Right lobe of liver (tissue), 4 donors: ENCODE data around the gene AGAP3.

Experiments used
- CTCF ChIP-seq, 4 donors: fragments of 200-600 bp in 3 of 4; fragments of 450-650 bp in 1 of 4; IDR thresholded peaks; one replicate each; pipeline versions ENCODE4 v1.5.1 to v1.8.0; 2016 to 2022; ENCODE audit warnings: antibody characterized with exemption in 4 of 4, mild to moderate bottlenecking in 2 of 4
- POLR2A ChIP-seq: fragments of 450-650 bp; IDR thresholded peaks from one replicate; pipeline ENCODE4 v1.6.1; 2017; ENCODE audit warnings: antibody characterized with exemption, mild to moderate bottlenecking
- donor health status: DM: no; HTN: no; CAD: no.
- donor health status: DM: no; HTN: no; CAD: no.
- donor health status: DM: no; HTN: yes; CAD: no.

GRCh38 chr7:151129117-151129959 lies 43.1 kb downstream of the AGAP3 start:
- TF ChIP-seq CTCF (IDR thresholded peaks at IDR 0.05), result no peak
- no peak for TF ChIP-seq POLR2A
